SK-N-SH (cell line): ENCODE results near the gene SLC7A5.
"Not testable (repeated sequence)": the region's sequence is repeated elsewhere in the genome, so short reads cannot be mapped to it uniquely, and the experiment has no call there.

ENCODE experiments used
- GABPA ChIP-seq: IDR thresholded peaks from 2 replicates; pipeline ENCODE4 v1.4.0; 2012; ENCODE audit warnings: low read depth, mild to moderate bottlenecking
- GATA2 ChIP-seq: sonication (generic); formaldehyde crosslinking; IDR thresholded peaks from 2 replicates; pipeline ENCODE4 v1.5.0; 2020; ENCODE audit warnings: mild to moderate bottlenecking, missing genetic modification reagents
- JUND ChIP-seq: IDR thresholded peaks from 2 replicates; pipeline ENCODE4 v1.4.0; 2012
- NRF1 ChIP-seq: IDR thresholded peaks from 2 replicates; pipeline ENCODE4 v1.6.1; 2012; ENCODE audit warnings: low read depth, mild to moderate bottlenecking, low read length
- TEAD4 ChIP-seq: IDR thresholded peaks from 2 replicates; pipeline ENCODE4 v1.4.0; 2012; ENCODE audit warnings: mild to moderate bottlenecking, borderline replicate concordance; ENCODE audit not compliant: insufficient read depth
- YY1 ChIP-seq: IDR thresholded peaks from 2 replicates; pipeline ENCODE4 v1.4.0; 2012; ENCODE audit warnings: low read depth, mild to moderate bottlenecking
- TF ChIP-seq, protein P1 (sequence below): fragments of 200-600 bp; sonication (generic); IDR thresholded peaks from 2 replicates; pipeline ENCODE4 v1.6.1; 2017; ENCODE audit warnings: antibody characterized with exemption, mild to moderate bottlenecking, moderate library complexity
- TF ChIP-seq, protein P2 (sequence below): IDR thresholded peaks from 2 replicates; pipeline ENCODE4 v1.6.1; 2012; ENCODE audit warnings: mild to moderate bottlenecking, low read depth, low read length, moderate library complexity
- TF ChIP-seq, protein P3 (sequence below): IDR thresholded peaks from 2 replicates; pipeline ENCODE4 v1.4.0; 2012; ENCODE audit warnings: low read depth, borderline replicate concordance

DNA sequence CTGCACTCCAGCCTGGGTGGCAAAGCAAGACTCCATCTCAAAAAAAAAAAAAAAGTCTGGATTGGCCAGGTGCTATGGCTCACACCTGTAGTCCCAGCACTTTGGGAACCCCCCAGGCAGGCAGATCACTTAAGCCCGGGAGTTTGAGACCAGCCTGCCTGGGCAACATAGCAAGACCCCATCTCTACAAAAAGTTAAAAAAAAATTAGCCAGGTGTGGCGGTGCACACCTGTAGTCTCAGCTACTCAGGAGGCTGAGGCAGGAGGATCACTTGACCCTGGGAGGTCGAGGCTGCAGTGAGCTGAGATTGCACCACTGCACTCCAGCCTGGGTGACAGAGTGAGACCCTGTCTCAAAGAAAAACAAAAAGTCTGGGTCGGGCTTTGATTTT is 42.9 kb downstream of the SLC7A5 start:
- TF ChIP-seq, protein P1, sequence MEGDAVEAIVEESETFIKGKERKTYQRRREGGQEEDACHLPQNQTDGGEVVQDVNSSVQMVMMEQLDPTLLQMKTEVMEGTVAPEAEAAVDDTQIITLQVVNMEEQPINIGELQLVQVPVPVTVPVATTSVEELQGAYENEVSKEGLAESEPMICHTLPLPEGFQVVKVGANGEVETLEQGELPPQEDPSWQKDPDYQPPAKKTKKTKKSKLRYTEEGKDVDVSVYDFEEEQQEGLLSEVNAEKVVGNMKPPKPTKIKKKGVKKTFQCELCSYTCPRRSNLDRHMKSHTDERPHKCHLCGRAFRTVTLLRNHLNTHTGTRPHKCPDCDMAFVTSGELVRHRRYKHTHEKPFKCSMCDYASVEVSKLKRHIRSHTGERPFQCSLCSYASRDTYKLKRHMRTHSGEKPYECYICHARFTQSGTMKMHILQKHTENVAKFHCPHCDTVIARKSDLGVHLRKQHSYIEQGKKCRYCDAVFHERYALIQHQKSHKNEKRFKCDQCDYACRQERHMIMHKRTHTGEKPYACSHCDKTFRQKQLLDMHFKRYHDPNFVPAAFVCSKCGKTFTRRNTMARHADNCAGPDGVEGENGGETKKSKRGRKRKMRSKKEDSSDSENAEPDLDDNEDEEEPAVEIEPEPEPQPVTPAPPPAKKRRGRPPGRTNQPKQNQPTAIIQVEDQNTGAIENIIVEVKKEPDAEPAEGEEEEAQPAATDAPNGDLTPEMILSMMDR: not testable (repeated sequence)
- not testable (repeated sequence) for TF ChIP-seq YY1, NRF1, GATA2, JUND, TEAD4, GABPA
- TF ChIP-seq, protein P2, sequence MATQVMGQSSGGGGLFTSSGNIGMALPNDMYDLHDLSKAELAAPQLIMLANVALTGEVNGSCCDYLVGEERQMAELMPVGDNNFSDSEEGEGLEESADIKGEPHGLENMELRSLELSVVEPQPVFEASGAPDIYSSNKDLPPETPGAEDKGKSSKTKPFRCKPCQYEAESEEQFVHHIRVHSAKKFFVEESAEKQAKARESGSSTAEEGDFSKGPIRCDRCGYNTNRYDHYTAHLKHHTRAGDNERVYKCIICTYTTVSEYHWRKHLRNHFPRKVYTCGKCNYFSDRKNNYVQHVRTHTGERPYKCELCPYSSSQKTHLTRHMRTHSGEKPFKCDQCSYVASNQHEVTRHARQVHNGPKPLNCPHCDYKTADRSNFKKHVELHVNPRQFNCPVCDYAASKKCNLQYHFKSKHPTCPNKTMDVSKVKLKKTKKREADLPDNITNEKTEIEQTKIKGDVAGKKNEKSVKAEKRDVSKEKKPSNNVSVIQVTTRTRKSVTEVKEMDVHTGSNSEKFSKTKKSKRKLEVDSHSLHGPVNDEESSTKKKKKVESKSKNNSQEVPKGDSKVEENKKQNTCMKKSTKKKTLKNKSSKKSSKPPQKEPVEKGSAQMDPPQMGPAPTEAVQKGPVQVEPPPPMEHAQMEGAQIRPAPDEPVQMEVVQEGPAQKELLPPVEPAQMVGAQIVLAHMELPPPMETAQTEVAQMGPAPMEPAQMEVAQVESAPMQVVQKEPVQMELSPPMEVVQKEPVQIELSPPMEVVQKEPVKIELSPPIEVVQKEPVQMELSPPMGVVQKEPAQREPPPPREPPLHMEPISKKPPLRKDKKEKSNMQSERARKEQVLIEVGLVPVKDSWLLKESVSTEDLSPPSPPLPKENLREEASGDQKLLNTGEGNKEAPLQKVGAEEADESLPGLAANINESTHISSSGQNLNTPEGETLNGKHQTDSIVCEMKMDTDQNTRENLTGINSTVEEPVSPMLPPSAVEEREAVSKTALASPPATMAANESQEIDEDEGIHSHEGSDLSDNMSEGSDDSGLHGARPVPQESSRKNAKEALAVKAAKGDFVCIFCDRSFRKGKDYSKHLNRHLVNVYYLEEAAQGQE: not testable (repeated sequence)
- TF ChIP-seq, protein P3, sequence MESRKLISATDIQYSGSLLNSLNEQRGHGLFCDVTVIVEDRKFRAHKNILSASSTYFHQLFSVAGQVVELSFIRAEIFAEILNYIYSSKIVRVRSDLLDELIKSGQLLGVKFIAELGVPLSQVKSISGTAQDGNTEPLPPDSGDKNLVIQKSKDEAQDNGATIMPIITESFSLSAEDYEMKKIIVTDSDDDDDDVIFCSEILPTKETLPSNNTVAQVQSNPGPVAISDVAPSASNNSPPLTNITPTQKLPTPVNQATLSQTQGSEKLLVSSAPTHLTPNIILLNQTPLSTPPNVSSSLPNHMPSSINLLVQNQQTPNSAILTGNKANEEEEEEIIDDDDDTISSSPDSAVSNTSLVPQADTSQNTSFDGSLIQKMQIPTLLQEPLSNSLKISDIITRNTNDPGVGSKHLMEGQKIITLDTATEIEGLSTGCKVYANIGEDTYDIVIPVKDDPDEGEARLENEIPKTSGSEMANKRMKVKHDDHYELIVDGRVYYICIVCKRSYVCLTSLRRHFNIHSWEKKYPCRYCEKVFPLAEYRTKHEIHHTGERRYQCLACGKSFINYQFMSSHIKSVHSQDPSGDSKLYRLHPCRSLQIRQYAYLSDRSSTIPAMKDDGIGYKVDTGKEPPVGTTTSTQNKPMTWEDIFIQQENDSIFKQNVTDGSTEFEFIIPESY: not testable (repeated sequence)
